Uterus (tissue), 2 donors: ENCODE results near the gene RIMS3.

Source experiments
- POLR2A ChIP-seq, 2 donors: fragments of 450-650 bp; IDR thresholded peaks; one replicate each; pipeline ENCODE4 v1.6.1; 2016; ENCODE audit warnings: antibody characterized with exemption in 2 of 2, mild to moderate bottlenecking in 1 of 2, moderate library complexity in 1 of 2
- TF ChIP-seq, protein P1 (sequence below), 4 experiments: fragments of 200-600 bp in 2 of 4; fragments of 450-650 bp in 2 of 4; sonication (generic) in 2 of 4; IDR thresholded peaks; one replicate each; pipeline ENCODE4 v1.5.1; 2016 to 2019; ENCODE audit warnings: antibody characterized with exemption in 4 of 4, mild to moderate bottlenecking in 2 of 4, moderate library complexity in 1 of 4

- TF ChIP-seq, protein P1, sequence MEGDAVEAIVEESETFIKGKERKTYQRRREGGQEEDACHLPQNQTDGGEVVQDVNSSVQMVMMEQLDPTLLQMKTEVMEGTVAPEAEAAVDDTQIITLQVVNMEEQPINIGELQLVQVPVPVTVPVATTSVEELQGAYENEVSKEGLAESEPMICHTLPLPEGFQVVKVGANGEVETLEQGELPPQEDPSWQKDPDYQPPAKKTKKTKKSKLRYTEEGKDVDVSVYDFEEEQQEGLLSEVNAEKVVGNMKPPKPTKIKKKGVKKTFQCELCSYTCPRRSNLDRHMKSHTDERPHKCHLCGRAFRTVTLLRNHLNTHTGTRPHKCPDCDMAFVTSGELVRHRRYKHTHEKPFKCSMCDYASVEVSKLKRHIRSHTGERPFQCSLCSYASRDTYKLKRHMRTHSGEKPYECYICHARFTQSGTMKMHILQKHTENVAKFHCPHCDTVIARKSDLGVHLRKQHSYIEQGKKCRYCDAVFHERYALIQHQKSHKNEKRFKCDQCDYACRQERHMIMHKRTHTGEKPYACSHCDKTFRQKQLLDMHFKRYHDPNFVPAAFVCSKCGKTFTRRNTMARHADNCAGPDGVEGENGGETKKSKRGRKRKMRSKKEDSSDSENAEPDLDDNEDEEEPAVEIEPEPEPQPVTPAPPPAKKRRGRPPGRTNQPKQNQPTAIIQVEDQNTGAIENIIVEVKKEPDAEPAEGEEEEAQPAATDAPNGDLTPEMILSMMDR (IDR thresholded peaks at IDR 0.05) = no peak
- TF ChIP-seq POLR2A (IDR thresholded peaks at IDR 0.05) = no peak
These were observed 28.7 kb downstream of the RIMS3 start for GRCh38 chr1:40636777-40637176.
